HG02759 (cell line): Measurements from ENCODE around the gene BNIPL.

Source experiments
- ATAC-seq: cut with Tn5 transposase; IDR thresholded peaks from one replicate; pipeline ENCODE4 v1.9.1; 2021; ENCODE audit warnings: mild to moderate bottlenecking, moderate library complexity; ENCODE audit not compliant: unreplicated experiment

Gene BNIPL

GRCh38 chr1:151036356-151036755 lies at the start of gene BNIPL:
TSS of gene BNIPL (plus strand) at chr1:151036586. CDS start at chr1:151036726, 140 bp downstream.
- no peak for ATAC-seq

DNA sequence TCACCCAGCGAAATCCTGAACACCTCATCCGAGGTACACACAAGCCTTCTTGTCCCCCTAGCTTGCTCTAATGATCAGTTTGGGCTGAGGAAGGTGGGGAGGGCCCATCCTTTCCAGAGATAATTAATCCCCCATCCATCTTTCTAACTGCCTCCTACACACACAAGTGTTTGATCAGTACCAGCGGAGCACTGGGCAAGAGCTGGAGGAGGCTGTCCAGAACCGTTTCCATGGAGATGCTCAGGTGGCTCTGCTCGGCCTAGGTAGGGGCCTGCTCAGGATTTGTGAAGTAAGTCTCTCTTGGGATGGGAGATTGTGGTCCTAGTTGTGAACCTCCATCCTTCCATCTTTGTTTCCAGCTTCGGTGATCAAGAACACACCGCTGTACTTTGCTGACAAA lies 48.5 kb upstream of the BNIPL start:
- no peak for ATAC-seq

- no peak for ATAC-seq
Observed at GRCh38 chr1:150992626-150993025, 43.8 kb upstream of the BNIPL start.

- ATAC-seq = no peak
Observed at GRCh38 chr1:150994248-150994647, 42.1 kb upstream of the BNIPL start.

- no peak for ATAC-seq
Observed at GRCh38 chr1:150995460-150995859, 40.9 kb upstream of the BNIPL start.

DNA sequence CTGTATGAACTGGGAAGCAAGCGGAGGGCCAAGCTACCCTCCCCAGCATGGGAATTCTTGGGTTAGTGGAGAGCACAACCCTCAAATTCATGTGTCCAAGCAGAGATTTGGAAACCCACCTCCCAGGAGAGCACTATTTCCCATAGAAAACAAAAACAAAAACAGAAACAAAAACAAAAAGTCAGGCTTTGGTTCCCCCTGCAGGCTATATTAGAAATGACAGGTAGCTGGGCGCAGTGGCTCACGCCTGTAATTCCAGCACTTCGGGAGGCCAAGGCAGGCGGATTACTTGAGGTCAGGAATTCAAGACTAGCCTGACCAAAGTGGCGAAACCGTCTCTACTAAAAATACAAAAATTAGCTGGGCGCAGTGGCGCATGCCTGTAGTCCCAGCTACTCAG lies 40.5 kb upstream of the BNIPL start:
- ATAC-seq = no peak

DNA sequence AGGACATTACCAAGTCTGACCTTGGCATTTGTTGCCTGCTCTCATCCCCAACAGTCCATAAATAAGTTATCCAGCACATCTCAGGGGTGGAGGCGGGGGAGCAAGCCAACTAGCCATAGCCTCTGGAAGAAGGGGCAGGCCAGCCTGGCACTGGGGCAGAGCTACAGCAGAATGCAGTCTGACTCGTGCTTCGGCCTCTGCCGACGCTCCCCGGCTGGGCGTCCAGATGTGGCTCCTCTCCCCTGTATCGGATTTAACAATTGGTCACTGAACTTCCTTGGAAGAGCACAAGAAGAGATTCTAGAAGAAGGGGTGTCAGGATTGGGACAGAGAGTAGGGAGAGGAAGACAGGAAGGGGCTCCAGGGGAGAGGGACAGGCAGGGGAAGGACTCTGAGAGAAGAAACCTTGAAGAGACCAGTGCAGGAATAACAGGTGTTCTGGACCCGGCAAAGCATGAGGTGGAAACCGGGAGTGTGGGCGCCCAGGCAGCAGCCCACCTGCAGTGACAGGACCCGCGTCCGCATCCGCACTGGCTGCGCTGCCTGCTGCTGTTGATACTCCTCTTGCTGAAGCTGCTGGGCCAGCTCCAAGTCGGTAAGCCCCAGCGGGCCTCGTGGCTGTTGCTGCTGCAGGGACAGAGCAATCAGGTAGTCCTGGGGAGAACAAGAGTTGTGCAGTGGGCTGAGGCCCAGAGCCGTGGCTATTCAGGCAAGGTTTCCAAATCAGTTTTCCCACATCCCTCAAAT lies 39.1 kb upstream of the BNIPL start:
- ATAC-seq = no peak

- ATAC-seq = no peak
Observed at GRCh38 chr1:150997949-150998348, 38.4 kb upstream of the BNIPL start.

GRCh38 chr1:150999051-150999674 lies 37.2 kb upstream of the BNIPL start:
- ATAC-seq = no peak

DNA sequence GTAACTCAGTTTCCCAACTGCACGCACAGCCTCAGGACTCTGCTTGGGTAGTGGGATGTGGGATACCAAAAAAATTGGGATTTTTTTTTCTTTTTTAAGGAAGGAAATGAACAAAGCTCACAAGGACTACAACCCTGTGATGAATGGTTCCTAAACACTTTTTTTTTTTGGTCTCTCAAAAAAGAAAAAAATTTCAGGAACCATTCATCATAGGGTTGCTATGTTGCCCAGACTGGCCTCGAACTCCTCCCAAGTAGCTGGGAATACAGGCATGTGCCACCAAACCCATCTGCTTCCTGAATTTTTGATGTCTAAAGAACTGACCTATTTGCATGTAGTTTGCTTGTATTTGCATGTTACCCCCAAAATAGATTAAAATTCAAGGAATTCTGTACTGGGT lies 36.5 kb upstream of the BNIPL start:
- no peak for ATAC-seq

GRCh38 chr1:151000408-151000807 lies 36.0 kb upstream of the BNIPL start:
- no peak for ATAC-seq

- ATAC-seq = no peak
Observed at GRCh38 chr1:151001602-151002001, 34.8 kb upstream of the BNIPL start.

DNA sequence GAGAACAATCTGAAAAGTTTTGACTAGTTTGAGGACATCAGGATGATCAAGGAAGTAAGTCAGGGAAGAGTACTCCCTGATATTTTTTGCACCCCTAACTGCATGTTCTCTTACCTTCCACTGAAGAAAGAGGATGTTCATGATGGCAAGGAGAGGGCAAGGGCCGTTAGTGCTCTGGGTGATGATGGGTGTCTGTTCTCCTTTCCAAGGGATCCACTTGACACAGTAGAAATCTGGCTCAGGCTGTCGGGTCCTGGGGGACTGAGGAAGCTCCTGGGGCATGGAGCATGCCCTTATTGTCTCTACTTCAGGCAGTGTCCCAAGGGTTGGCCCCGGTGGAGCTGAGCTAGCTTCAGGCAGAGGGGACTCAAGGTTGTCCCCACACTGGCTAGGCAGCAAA lies 34.3 kb upstream of the BNIPL start:
- no peak for ATAC-seq

GRCh38 chr1:151002611-151003010 lies 33.8 kb upstream of the BNIPL start:
- ATAC-seq = no peak

DNA sequence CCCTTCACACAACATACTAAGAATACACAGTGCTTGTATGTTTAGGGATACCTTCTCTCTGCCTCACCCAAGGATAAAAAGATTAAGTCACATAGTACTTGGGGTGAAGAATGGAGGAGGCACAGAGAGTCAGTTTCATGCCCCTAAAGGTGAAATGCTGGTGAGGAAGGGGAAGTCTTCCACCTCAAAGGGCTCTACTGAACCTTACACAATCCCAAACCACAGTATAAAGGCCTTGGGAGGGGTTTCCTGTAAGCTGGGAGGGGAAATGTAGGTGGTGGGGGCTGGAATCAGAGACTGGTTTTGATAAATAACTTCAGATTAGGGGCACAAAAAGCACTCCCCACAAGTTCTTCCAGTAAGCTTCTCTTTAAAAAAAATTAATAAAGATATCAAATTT lies 33.2 kb upstream of the BNIPL start:
- ATAC-seq = no peak

DNA sequence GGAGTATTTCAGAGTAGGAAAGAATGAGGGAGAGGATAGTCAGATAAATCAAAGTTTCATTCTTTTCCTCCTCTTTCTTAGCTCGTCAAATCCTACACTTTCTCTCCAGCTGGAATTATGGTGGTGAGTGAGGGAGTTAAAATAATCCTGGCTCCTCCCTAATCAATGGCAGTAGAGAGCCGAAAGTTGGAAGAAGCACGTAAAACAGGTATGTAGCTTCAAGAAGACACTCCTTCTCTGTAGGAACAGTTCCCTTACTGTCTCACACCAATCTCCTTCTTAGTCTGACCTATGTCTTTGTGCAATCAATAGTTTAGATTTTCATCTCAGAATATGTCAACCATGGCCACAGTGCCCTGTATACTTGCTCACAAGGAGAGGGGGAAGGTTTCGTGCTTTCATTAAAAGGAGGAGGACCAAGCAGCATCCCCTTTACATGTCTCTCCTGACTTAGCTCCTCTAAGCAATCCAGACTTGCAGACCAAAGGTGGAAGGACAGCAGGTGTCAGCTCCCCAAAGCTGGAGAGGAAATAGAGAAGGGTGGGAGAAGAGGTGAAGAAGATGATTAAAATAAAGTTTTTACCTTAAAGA lies 30.6 kb upstream of the BNIPL start:
- no peak for ATAC-seq

DNA sequence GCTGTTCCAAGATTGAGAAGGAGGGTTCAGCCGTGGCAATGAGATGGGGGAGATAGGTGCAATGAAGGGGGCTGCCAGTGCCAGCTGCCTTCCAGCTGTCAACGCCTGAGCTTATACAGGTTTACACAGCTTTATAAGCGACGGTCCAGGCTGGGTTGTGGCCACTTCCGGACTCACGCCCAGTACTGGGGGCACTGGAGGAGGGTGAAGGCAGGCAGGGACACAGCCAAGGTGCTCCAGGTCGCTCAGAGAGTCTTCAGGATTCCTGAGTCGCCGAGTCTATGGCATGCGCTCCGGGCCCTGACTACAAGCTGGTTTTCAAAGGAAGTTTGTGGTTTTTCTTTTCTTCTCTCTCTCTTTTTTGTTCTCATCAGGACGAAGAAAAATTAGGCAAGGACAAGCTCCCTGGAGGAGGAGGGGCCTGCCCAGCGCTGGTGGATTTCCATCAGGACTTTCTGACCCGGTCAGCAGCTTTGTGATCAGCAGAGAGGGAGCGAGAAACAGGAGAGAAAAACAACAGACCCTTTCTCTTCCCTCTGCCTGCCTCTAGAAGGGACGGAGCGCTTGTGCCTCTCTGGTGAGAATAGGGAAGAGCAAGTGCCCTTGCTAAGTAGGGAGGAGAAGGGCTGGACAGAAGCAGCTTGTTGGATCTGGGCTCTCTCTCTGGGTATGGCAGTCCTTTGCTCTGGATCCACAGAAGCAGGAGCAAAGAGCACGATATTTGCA lies 29.9 kb upstream of the BNIPL start, which contains the start of gene MINDY1:
TSS of gene MINDY1 (minus strand) at position 576 of the 726 bp plus-strand sequence. CDS start 4,285 bp downstream, outside the sequence.
- no peak for ATAC-seq

GRCh38 chr1:151007853-151008243 lies 28.5 kb upstream of the BNIPL start:
- ATAC-seq = no peak

- peak; percentile 81 for ATAC-seq
Observed at GRCh38 chr1:151008244-151009205, 27.9 kb upstream of the BNIPL start, which contains the start of gene PRUNE1. TSS of gene PRUNE1 (plus strand) at chr1:151008449. CDS start at chr1:151008633, 184 bp downstream.

- ATAC-seq = no peak
Observed at GRCh38 chr1:151009206-151009587, 27.2 kb upstream of the BNIPL start.
